NCI-H774 (cell line): ENCODE measurements around the gene RUSF1.
"Not testable (repeated sequence)": the region's sequence is repeated elsewhere in the genome, so short reads cannot be mapped to it uniquely, and the experiment has no call there.

Experiments used
- DNase-seq: peaks from one replicate; lab custom pipeline; 2025; lab: John Stamatoyannopoulos, UW

The RUSF1 gene

GRCh38 chr16:31517800-31518402 lies 9.7 kb upstream of the RUSF1 start:
- no peak for DNase-seq

GRCh38 chr16:31513884-31514283 lies 5.7 kb upstream of the RUSF1 start:
- DNase-seq, result no peak

- DNase-seq, result no peak
Measured at GRCh38 chr16:31513126-31513525, 4.9 kb upstream of the RUSF1 start.

GRCh38 chr16:31508706-31509195 lies 560 bp upstream of the RUSF1 start:
- DNase-seq, result no peak

GRCh38 chr16:31507617-31507928 lies 618 bp downstream of the RUSF1 start:
- DNase-seq, result no peak

GRCh38 chr16:31505483-31505882 lies 2.7 kb downstream of the RUSF1 start:
- no peak for DNase-seq

GRCh38 chr16:31504159-31504558 lies 4.0 kb downstream of the RUSF1 start:
- no peak for DNase-seq

- not testable (repeated sequence) for DNase-seq
Measured at GRCh38 chr16:31503555-31503954, 4.6 kb downstream of the RUSF1 start.

GRCh38 chr16:31502981-31503380 lies 5.2 kb downstream of the RUSF1 start:
- DNase-seq, result no peak

GRCh38 chr16:31501966-31502348 lies 6.2 kb downstream of the RUSF1 start:
- DNase-seq, result no peak

- no peak for DNase-seq
Measured at GRCh38 chr16:31501226-31501965, 6.8 kb downstream of the RUSF1 start.

GRCh38 chr16:31499928-31500327 lies 8.3 kb downstream of the RUSF1 start:
- no peak for DNase-seq

- no peak for DNase-seq
Measured at GRCh38 chr16:31498493-31498892, 9.7 kb downstream of the RUSF1 start.

GRCh38 chr16:31496670-31497069 lies 11.5 kb downstream of the RUSF1 start:
- DNase-seq, result no peak

GRCh38 chr16:31493506-31494125 lies 14.6 kb downstream of the RUSF1 start:
- DNase-seq, result no peak

- no peak for DNase-seq
Measured at GRCh38 chr16:31491778-31492418, 16.3 kb downstream of the RUSF1 start.

GRCh38 chr16:31489616-31490584 lies 18.3 kb downstream of the RUSF1 start:
- no peak for DNase-seq

GRCh38 chr16:31489298-31489564 lies 19.0 kb downstream of the RUSF1 start:
- DNase-seq, result no peak

- no peak for DNase-seq
Measured at GRCh38 chr16:31488468-31489297, 19.5 kb downstream of the RUSF1 start.

GRCh38 chr16:31487720-31488467 lies 20.3 kb downstream of the RUSF1 start:
- DNase-seq, result peak; percentile 63
